Head of caudate nucleus (tissue), 42 donors: ENCODE data around the gene CEP63.
A peak's percentile ranks its signal among the peaks of the same experiment; 100 is the strongest.

Experiments
- DNase-seq, 42 donors: peaks; one replicate each; pipeline versions ENCODE4 v3.0.0 to v3.0.0-alpha.2; 2020 to 2021; ENCODE audit warnings: mixed read lengths in 7 of 42
- intact Hi-C: fragments of 100-400 bp; cut with DNase I; formaldehyde crosslinking; loops from one replicate; pipeline ENCODE4 v1.15.0; 2022

Gene CEP63

DNA sequence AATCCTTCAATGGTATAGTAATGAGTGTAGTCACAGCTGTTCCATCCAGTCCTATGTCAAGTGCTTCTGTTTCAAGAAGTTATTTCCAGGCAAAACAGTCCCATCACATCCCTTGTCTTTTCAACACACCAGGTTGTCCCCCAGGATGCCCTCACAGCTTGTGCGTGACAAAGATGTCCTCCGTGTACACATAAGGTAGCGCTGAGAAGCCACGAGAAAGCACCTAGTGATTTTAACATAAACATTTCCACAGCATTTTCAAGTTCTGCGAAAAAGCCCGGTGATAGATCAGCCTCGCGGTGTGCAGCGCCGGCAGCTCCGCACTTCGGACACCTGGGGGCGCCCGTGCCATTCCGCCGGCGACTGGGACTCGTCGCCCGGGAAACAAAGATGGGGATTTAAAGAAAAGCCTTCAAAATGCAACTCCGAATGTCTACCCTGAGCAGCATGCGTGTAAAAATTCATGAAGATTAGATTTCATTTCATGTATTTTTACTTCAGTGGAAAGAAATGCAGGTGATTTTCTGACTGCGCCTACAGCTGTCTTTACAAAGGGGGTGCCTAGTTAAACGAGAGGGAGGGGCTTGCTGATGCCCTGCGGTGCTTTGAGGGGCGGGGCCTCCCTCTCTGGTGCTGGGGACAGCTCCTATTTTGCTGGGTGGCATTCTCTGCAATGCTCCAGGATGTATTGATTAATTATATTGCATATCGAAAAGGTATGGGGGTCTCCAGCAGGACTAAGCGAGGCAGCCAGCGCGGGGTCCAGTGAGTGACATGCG, 115.0 kb downstream of the CEP63 start:
- peak; percentile 49 to 90 (median 80) for DNase-seq
- intact Hi-C loops, result loop anchor here (5.0 kb wide), 1 partner anchor 1296 kb away; no protein-coding TSS in a partner anchor

DNA sequence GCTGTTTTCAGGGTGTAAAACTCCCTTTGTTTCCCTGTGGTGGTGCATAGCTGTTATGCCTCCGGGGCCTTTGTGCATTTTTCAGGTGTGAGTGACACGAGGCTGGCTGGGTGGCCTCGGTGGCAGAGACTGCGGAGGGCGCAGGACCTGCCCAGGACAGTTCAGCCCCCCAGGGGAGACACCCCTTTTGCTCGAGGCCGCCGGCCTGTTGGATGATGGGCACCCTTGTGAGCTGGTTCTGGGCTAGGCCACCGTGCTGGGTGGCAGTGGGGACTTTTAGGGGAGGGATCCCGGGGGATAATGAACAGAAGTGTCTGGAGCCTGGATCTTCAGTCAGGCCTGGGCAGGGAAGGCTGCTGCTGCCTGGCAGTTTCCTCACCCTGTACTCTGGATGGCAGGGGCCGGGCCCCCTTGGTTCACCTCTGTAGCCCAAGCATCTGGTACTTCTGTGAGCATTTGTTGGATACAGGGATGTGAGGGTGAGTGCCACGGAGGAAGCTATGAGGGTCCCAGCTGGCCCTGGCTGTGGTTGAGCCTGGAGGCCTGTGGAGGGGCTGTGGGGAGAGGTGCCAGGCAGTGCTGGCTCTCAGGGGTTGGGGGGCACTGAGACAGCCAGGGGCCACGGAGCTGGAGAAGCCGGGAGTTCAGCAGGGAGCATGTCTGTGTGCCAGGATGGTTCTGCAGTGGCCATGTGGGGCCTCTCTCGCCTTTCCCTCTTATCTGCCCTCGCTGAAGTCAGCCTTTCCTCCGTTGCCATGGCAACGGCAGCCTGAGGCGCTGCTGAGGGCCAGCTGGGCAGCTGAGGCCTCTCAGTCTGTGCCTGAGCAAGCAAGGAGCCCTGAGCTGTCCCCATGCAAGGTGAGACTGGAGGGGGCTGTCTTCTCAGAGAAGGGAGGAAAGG, 115.9 kb downstream of the CEP63 start:
- intact Hi-C loops, result loop anchor here (5.0 kb wide), 1 partner anchor 1296 kb away; no protein-coding TSS in a partner anchor
- DNase-seq, result peak in 40 of 42 donors; percentile 24 to 75 (median 60)

DNA sequence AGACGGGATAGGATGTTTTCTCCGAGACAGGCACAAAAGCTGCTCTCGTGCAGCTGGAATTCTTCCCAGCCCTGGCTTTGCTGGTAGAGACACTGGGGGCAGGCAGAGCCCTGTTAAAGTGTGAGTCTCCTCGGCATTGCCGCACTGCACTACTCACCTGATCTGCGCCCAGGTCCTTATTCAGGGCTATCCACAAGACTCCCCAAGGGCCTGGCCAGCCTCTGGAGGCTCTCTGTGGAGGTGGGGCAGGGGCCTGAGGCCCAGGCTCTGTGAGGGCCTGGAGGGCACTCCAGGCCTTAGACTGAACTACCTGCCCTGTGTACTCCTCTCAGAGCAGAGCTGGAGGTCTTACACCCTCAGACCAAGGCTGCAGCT, 116.6 kb downstream of the CEP63 start:
- intact Hi-C loops, result loop anchor here (5.0 kb wide), 1 partner anchor 1295 kb away; no protein-coding TSS in a partner anchor
- no peak for DNase-seq

GRCh38 chr3:134603480-134603879, 117.6 kb downstream of the CEP63 start:
- intact Hi-C loops, result loop anchor here (5.0 kb wide), 1 partner anchor 1294 kb away; no protein-coding TSS in a partner anchor

DNA sequence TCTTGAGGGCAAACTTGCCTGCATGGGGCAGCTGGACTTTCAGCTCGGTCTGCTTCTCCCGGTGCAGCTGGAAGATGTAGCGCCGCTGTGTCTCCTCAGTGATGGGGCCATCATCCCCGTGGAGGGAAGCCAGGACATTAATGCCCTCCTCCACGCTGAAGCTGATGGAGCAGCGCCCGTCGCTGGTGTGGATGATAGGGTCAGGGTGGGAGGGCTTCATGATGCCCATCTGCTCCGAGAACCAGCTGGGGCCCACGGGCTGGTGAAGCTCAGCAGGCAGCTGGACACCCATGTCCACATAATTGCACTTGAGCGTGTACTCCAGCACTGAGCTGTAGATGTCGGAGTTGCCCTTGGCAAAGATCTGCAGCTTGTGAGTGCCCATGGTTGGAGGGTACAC, 118.1 kb downstream of the CEP63 start:
- DNase-seq, result peak in 1 of 42 donors; percentile 34
- intact Hi-C loops, result loop anchor here (5.0 kb wide), 1 partner anchor 1293 kb away; no protein-coding TSS in a partner anchor

More at GRCh38 chr3:134603480-134603879, 117.6 kb downstream of the CEP63 start:
- peak in 1 of 42 donors; percentile 32 for DNase-seq

DNA sequence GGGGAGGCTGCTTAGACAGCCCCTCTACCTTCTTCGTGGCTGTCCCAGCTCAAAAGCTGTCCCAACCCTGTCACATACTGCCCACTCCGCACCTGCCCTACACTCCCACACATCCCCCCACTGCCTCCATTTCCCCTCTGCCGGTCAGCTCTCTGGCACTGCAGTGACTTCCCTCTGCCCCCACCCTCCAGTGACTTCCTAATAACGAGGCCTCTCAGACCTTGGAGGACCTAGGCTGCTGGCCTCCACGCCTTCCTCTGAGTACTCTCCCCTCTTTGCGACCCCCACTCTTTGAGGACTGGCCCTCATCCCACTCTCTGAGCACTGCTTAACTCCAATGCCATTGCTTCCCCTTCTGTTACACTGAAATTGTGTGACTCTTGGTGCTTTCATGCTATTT, 119.7 kb downstream of the CEP63 start:
- DNase-seq, result peak in 1 of 42 donors; percentile 36
- intact Hi-C loops, result no loop called here

DNA sequence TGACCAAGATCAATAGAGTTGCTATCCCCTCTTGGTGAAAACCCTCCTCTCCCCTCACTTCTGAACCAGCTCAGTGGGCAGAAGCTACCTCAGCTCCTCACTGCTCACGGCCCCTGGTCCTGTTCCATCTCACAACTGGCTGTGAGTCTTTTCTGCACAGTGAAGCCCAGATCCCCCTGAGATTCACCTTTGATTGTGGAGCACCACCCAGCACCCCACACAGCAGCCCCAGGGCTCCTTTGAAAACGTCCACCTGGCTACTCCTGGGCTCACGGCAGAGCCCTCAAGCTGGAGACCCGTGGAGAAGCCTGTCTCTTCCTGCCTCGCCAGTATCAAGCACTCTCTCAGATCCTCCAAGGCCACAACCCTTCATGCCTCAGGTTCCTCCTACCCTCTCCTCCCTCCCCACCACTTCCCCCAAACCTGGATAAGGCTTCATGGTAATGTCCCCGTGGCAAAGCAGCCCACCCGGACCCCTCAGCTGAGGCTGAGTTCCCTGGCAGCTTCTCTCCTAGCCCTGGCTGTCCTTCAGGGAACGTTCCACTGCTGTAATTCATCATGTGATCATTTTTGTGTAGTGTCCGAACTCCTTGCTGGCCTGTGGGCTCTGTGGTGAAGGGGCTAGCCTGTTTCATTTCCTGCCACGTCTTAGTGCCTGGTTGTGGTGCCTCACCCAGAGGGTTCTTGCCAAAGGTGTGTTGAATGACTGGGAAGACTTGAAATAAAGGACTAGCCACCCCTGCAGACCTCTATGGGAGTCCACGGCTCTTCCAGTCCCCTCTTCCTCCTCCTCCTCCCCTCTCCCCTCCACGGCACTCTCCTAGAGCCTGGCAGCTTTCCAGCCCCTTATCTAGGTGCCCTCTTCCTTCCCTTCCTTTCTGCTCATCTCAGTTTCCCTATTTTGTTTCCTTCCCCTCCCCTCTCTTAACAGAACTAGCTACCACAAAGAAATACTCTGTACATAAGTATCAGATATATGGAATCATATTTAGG, 120.5 kb downstream of the CEP63 start:
- intact Hi-C loops, result no loop called here
- DNase-seq, result peak in 1 of 42 donors; percentile 30

DNA sequence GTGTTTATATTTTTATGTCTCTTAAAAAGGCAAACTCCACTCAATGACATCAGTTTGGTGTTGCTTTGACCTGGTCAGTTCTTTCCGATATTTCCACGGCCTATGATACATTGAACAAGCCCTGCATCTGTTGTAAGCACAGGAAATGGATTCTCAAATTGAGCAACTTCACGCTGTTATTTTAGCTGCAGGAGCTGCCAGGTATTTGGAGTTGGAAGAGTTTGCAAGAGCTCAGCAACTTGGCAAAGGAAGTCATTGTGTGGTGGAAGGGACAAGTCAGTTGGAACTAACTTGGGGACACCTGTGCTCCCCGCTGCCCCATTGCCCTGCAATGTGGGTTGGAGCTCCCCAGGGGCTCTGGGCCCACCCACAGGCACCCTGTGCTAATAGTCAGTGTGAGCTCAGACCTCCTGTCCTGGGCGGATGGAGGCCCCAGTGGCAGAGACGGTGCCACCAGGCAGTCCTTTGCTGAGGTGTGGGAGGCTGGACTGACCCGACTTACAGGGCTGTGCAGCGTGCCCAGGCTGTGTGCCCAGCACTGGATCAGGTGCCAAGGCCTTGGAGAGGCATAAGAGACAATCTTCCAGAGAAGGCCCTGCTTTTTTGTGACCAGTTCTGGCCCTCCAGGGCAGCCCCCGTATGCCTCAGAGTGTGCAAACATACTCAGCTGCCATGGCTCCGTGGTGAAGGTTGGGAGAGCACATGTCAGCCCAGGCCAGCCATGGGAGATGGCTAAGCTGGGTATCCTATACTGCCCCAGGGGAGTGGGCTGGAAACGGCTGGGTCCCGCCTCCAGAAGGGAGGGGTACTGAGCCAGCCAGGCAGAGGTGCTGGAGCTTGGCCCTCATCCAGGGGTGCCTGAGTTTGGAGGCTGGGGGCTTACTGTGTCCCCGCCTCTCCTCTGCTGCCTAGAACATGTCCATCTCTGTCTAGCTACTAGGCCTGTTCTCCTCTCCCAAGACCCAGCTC, 121.5 kb downstream of the CEP63 start:
- DNase-seq, result peak in 1 of 42 donors; percentile 3
- intact Hi-C loops, result no loop called here

DNA sequence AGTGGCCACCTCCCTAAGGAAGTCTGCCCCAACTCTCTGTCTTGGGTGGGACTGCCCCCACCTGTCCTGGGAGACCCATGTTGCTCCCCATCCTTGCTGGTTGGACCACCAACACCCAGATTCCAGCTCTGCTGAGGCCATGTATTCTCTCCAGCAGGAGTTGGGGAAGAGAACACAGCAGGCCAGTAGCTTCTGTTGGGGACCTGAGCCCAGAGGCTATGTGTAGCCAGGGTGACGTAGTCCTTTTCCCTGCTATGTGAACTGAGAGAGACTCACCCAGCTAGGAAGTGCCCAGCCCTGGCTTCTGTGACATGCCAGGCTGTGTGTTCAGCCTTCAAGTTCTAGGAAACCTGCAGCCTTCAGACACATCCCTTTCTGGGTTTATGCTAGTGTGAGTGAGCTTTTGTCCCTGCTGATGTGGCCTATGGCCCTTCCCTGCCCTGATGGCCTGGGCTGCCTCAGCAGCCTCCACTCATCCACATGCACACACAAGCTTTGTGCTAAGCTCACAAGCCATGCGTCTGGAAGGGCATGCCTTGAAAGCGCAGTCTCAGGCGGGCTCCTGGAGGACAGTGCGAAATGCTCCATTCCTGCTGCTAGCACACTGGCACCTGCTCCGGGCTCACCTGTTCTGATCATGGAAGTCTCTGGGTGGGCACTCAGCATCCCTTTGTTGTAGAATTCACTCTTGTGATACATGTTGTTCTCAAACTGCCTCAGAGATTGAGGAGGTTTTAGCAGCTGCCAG, 122.3 kb downstream of the CEP63 start:
- no peak for DNase-seq

DNA sequence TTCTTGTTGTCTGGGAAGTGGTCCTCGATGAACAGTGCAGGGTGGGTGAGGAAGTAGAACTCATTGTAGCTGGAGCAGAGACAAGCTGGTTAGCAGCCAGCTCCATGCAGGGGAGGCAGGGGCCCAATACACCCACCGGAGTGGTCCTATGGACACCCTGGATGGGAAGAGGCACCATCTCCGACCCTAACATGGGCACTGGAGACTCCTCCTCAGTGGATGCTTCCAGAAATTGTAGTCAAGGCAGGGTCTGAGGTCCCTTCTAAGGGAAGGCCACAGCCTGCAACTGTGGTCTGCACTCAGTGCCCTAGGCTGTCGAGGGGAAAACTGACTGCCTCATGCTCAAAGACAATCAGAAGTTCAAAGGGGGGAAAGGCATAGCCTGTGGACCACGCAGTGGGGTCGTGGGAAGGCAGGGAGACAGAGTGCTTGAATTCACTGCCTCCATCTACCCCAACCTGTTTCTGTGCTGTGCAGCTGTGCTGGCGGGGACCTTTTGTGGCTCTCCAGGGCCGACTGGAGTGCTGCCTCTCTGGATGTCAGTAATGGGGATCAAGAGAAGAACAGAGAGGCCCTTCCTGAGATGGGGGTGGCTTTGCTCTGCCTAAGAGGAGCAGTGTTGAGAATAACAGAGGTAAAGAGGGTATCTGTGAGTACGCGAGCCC, 123.0 kb downstream of the CEP63 start:
- intact Hi-C loops, result no loop called here
- DNase-seq, result no peak

More for the DNA sequence above, 122.3 kb downstream of the CEP63 start:
- intact Hi-C loops, result no loop called here

GRCh38 chr3:134609821-134610431, 124.1 kb downstream of the CEP63 start:
- intact Hi-C loops, result no loop called here
- peak in 1 of 42 donors; percentile 33 for DNase-seq

DNA sequence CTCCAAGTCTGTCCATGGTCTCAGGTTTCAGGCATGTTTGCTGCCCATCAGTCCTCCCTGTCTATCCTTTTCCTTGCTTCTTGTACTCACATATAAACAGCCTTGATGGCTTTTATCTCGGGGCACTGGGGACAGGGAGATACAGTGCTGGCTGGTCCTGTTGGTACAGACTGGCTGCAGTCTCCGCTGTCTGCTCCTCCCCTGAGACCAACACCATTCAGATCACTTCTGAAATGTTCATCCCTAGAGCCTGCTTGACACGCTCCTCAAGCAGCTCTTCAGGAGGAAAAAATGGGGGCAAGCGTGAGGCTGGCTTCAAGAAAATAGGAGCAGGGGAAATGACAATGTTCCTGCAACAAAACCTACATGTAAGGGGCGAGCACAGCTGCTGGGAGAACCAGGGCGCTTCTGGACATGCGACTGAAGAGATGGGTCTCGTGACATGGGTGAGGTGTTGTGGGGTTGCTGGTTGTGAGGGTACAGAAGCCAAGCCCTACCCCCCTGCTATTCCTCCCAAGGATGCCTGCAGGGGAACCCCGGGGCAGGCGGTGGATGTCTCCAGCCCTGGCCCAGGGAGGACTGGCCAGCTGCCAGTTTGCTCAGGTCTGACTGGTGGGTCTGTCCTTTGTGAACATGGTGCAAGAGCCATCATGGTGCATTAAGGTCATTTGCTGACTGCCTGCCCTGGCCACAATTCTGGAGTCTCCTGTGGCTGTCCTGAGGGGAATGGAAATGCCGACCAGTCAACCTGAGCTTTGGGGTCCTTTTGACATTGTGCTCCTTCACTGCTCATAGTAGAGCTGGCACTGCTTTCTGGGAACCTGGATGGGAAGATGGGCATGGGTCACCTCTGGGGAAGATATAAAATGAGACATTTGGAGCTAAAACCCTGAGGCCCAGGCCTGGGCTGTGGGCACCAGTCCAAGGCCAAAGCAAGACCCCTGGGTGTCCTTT, 124.9 kb downstream of the CEP63 start:
- intact Hi-C loops, result no loop called here
- DNase-seq, result peak in 1 of 42 donors; percentile 41

DNA sequence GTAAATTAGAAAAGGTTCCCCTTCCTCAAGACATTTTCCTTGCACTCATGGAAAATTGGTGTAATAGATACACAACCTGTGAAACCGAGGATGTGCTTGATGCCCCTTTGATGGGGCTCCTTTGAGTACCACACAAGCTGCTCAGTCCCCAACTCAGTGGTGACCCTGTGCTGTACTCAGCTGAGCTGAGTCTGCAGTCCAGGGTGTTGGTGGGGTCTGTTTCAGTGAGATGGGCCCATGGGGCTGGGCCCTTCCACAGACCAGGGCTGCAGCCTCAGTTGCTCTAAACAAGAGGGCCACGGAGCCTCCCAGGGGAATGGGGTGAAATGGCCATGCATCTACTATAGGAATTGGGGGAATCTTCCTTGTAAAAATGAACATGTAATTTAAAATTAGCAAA, 125.7 kb downstream of the CEP63 start:
- intact Hi-C loops, result no loop called here
- peak in 1 of 42 donors; percentile 31 for DNase-seq

GRCh38 chr3:134613006-134613520, 127.2 kb downstream of the CEP63 start:
- DNase-seq, result peak in 1 of 42 donors; percentile 16
- intact Hi-C loops, result no loop called here
